GM12878 (cell line): Measurements from ENCODE around the gene LRP1B. TPM values are rescaled to one million over a fixed set of nuclear protein-coding genes. Genes with fewer than 3 reads are reported as not detected.

ENCODE experiments used
- ATAC-seq: fragments of 200-7000 bp; cut with Tn5 transposase; 3 replicates; pipeline ENCODE4 v1.9.1; 2020; ENCODE audit warnings: mild to moderate bottlenecking, moderate library complexity
- BruUV-seq: library from RNA; stranded (reverse); fragments of 400-500 nt; replicated peaks from 2 replicates; lab custom pipeline; 2021; lab: Mats Ljungman, UMichigan
- CTCF ChIA-PET: fragments of 300-600 bp; sonication (Branson Sonifier 250); formaldehyde crosslinking; extraction: SDS; loops from one replicate; lab custom pipeline; 2021; ENCODE audit warnings: inconsistent platforms; lab: Yijun Ruan, JAX
- POLR2A ChIA-PET: fragments of 350-600 bp; formaldehyde crosslinking; extraction: SDS; loops from one replicate; lab custom pipeline; 2021; ENCODE audit warnings: inconsistent platforms; lab: Charles Lee
- RAD21 ChIA-PET: fragments of 300-600 bp; sonication (Branson Sonifier 250); formaldehyde crosslinking; loops from one replicate; lab custom pipeline; 2023; ENCODE audit warnings: antibody characterized with exemption; ENCODE audit not compliant: unreplicated experiment; lab: Charles Lee
- SMC1A ChIA-PET: fragments of 300-600 bp; sonication (Branson Sonifier 250); formaldehyde crosslinking; loops from one replicate; lab custom pipeline; 2023; ENCODE audit not compliant: unreplicated experiment, uncharacterized antibody; lab: Charles Lee
- DNase-seq: peaks from one replicate; pipeline ENCODE4 v3.0.0-alpha.2; 2011; ENCODE audit warnings: low read depth, low spot score
- FAIRE-seq: peaks from 3 replicates; lab custom pipeline; 2011; peaks lifted over from hg19 to GRCh38; lab: Jason Lieb, UNC
- H2AFZ ChIP-seq: 2 replicates; pipeline ENCODE4 v1.6.0; 2011; ENCODE audit warnings: low read depth, low read length, control low read depth; ENCODE audit not compliant: control insufficient read depth
- H3K27ac ChIP-seq: 2 replicates; pipeline ENCODE4 v1.5.1; 2011; ENCODE audit warnings: control low read depth; ENCODE audit not compliant: control insufficient read depth, insufficient read depth
- H3K27me3 ChIP-seq, 2 experiments: replicated peaks in 1 of 2; 2 replicates each; pipeline versions ENCODE4 v1.6.0 to v1.6.1; 2011; ENCODE audit warnings: low read length in 1 of 2; ENCODE audit not compliant: control insufficient read depth in 2 of 2, insufficient read depth in 2 of 2
- H3K36me3 ChIP-seq, 2 experiments: 2 replicates each; pipeline ENCODE4 v1.5.1; 2011; ENCODE audit warnings: low read length in 1 of 2; ENCODE audit not compliant: control insufficient read depth in 2 of 2, insufficient read depth in 2 of 2
- H3K4me1 ChIP-seq: 2 replicates; pipeline ENCODE4 v1.6.1; 2011; ENCODE audit warnings: mild to moderate bottlenecking, low read length, moderate library complexity, mixed read lengths; ENCODE audit not compliant: control insufficient read depth, insufficient read depth
- H3K4me2 ChIP-seq: 2 replicates; pipeline ENCODE4 v1.6.0; 2011; ENCODE audit warnings: control low read depth; ENCODE audit not compliant: control insufficient read depth, insufficient read depth
- H3K4me3 ChIP-seq: fragments of 200-600 bp; sonication (generic); 2 replicates; pipeline ENCODE4 v1.5.1; 2016
- H3K79me2 ChIP-seq: 2 replicates; pipeline ENCODE4 v1.6.0; 2011; ENCODE audit warnings: low read length; ENCODE audit not compliant: control insufficient read depth, insufficient read depth
- H3K9ac ChIP-seq: 2 replicates; pipeline ENCODE4 v1.8.0; 2011; ENCODE audit warnings: low read length, control low read depth, mixed read lengths; ENCODE audit not compliant: control insufficient read depth, insufficient read depth
- H3K9me3 ChIP-seq: replicated peaks from 3 replicates; pipeline ENCODE4 v1.5.1; 2011; ENCODE audit warnings: mild to moderate bottlenecking, low read length; ENCODE audit not compliant: control insufficient read depth, insufficient read depth
- H4K20me1 ChIP-seq: 2 replicates; pipeline ENCODE4 v1.6.0; 2011; ENCODE audit not compliant: control insufficient read depth, insufficient read depth
- CBX5 ChIP-seq: sonication (generic); IDR thresholded peaks from 2 replicates; pipeline ENCODE4 v1.6.1; 2016; ENCODE audit warnings: low read depth, moderate library complexity, mild to moderate bottlenecking, inconsistent platforms
- CEBPZ ChIP-seq: fragments of 150-350 bp; IDR thresholded peaks from 2 replicates; pipeline ENCODE4 v1.6.1; 2016; ENCODE audit warnings: low read depth, low read length
- MTA2 ChIP-seq: fragments of 450-650 bp; IDR thresholded peaks from 2 replicates; pipeline ENCODE4 v1.6.1; 2016; ENCODE audit warnings: low read depth, mild to moderate bottlenecking, moderate library complexity
- RBBP5 ChIP-seq: fragments of 200-600 bp; sonication (generic); conservative IDR thresholded peaks from 2 replicates; pipeline ENCODE4 v1.6.1; 2016
- REST ChIP-seq: IDR thresholded peaks from 2 replicates; pipeline ENCODE4 v1.6.1; 2012; ENCODE audit warnings: mild to moderate bottlenecking, low read depth, low read length
- ZNF24 ChIP-seq: fragments of 450-650 bp; IDR thresholded peaks from 2 replicates; pipeline ENCODE4 v1.6.1; 2017; ENCODE audit warnings: antibody characterized with exemption, mild to moderate bottlenecking
- ZSCAN29 ChIP-seq: fragments of 450-650 bp; IDR thresholded peaks from 2 replicates; pipeline ENCODE4 v1.6.1; 2017; ENCODE audit warnings: mild to moderate bottlenecking, moderate library complexity
- WGBS: methylation state at CpG from one replicate; pipeline ENCODE4 v1.1.6; 2016; ENCODE audit warnings: low lambda C conversion rate; ENCODE audit not compliant: insufficient replicate concordance, insufficient coverage; ENCODE audit errors: missing lambda C conversion rate; 5-methylcytosine and 5-hydroxymethylcytosine counted together
- in situ Hi-C: fragments of 300-500 bp; cut with MboI; formaldehyde crosslinking; loops from 9 replicates; pipeline ENCODE4 v1.14.3; 2018; ENCODE audit warnings: mixed read lengths
- intact Hi-C: fragments of 100-400 bp; cut with micrococcal nuclease; formaldehyde crosslinking; loops from one replicate; pipeline ENCODE4 v1.14.2; 2022; ENCODE audit not compliant: unreplicated experiment
- polyA plus RNA-seq, 11 experiments: library from polyadenylated mRNA; depleted of rRNA in 4 of 11; unstranded in 6 of 11; stranded (reverse) in 5 of 11; fragments of >200 nt; fragmentation: Nextera tagmentation in 4 of 11; fragmentation: Illumina TruSeq in 1 of 11; extraction: Ambion mirVana in 4 of 11; extraction: Trizol in 1 of 11; gene quantifications; 1 replicate in 1 of 11; 2 replicates in 10 of 11; pipeline versions ENCODE4 v1.2.1 to v1.2.3, GENCODE V29; 2011 to 2016; ENCODE audit warnings: inconsistent platforms in 2 of 11, missing spikeins in 2 of 11, low read depth in 1 of 11
- total RNA-seq, 4 experiments: library from RNA; depleted of rRNA in 3 of 4; stranded (reverse); fragments of >200 nt in 3 of 4; fragmentation: Illumina TruSeq in 1 of 4; extraction: Trizol in 1 of 4; gene quantifications; 2 replicates each; pipeline versions ENCODE4 v1.2.1 to v1.2.3, GENCODE V29; 2013 to 2021

Gene LRP1B
- total and polyA plus RNA-seq, 10 of the 15 experiments (the other 5 are each of a cell fraction or from before 2014, with no cell fraction given): under 0.01 to 0.06 (median 0.03) TPM; not detected in 5

DNA sequence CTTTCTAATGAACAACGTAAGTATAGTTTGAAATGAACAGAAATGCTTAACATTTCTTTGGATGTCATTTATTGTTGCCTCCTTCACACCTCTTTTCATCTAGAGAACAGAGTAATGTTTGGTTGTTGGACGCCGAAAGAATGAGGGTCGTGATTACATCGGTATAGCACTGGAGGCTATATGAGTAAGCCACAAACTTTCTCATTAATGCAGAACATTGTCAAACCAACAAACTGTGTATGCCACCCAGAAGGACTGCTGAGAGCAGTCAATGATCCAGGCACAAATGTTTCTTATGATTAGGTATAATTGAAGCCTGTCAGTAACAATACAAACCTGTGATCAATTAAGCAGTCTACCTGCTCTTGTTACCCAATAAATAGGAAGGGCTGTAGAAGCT lies 1855.9 kb downstream of the LRP1B start:
- POLR2A ChIA-PET: no interaction called here
- no peak for ATAC-seq
- H3K79me2 ChIP-seq: no peaks in the 10 kb centered on the region
- no peak for DNase-seq
- in situ Hi-C loops (no loop called here), intact Hi-C loops (no loop called here)
- no peaks in the 10 kb centered on the region for H3K9me3 ChIP-seq
- WGBS: 58% methylated on average over 5 of the region's 5 CpGs
- H2AFZ ChIP-seq: no peak overlapping the region
- no TSS peak for BruUV-seq
- no peaks in the 10 kb centered on the region for H3K4me1 ChIP-seq
- no peaks in the 10 kb centered on the region for H4K20me1 ChIP-seq
- H3K36me3 ChIP-seq: no peaks in the 10 kb centered on the region
- H3K4me2 ChIP-seq: no peak overlapping the region
- RAD21 ChIA-PET: no interaction called here
- H3K27me3 ChIP-seq: no peaks in the 10 kb centered on the region
- CTCF ChIA-PET: no interaction called here
- H3K27ac ChIP-seq: no peak overlapping the region
- SMC1A ChIA-PET: no interaction called here
- H3K9ac ChIP-seq: no peak overlapping the region
- FAIRE-seq: no peak
- H3K4me3 ChIP-seq: no peak overlapping the region
- no peak for TF ChIP-seq ZSCAN29
- TF ChIP-seq RBBP5: no peak
- TF ChIP-seq CBX5: no peak
- TF ChIP-seq REST: no peak
- no peak for TF ChIP-seq ZNF24
- no peak for TF ChIP-seq MTA2
- no peak for TF ChIP-seq CEBPZ
